H9 (cell line): ENCODE results near the gene PIK3C2A. TPM values are rescaled to one million over a fixed set of nuclear protein-coding genes. Genes with fewer than 3 reads are reported as not detected.

Experiments
- DNase-seq: peaks from one replicate; pipeline ENCODE4 v3.0.0-alpha.2; 2017
- H2AFZ ChIP-seq: one replicate; pipeline ENCODE4 v1.6.1; 2013; ENCODE audit warnings: mild to moderate bottlenecking, low read length, control low read depth, moderate library complexity
- H2AK5ac ChIP-seq: 2 replicates; pipeline ENCODE4 v1.6.1; 2013; ENCODE audit warnings: low read length, control low read depth, mixed read lengths; ENCODE audit not compliant: insufficient read length
- H2BK120ac ChIP-seq: one replicate; pipeline ENCODE4 v1.6.1; 2013; ENCODE audit warnings: low read depth, mild to moderate bottlenecking, low read length, control low read depth, inconsistent platforms; ENCODE audit not compliant: poor library complexity, severe bottlenecking
- H2BK12ac ChIP-seq: 2 replicates; pipeline ENCODE4 v1.6.1; 2013; ENCODE audit warnings: low read length, control low read depth, mixed read lengths, low read depth; ENCODE audit not compliant: insufficient read length
- H2BK15ac ChIP-seq: 2 replicates; pipeline ENCODE4 v1.6.1; 2013; ENCODE audit warnings: low read depth, low read length, control low read depth
- H2BK20ac ChIP-seq: one replicate; pipeline ENCODE4 v1.6.1; 2013; ENCODE audit warnings: low read depth, mild to moderate bottlenecking, low read length, control low read depth, inconsistent platforms; ENCODE audit not compliant: poor library complexity, severe bottlenecking
- H2BK5ac ChIP-seq: 2 replicates; pipeline ENCODE4 v1.6.1; 2013; ENCODE audit warnings: low read length, control low read depth, mixed read lengths; ENCODE audit not compliant: insufficient read length
- H3K14ac ChIP-seq: 2 replicates; pipeline ENCODE4 v1.6.1; 2013; ENCODE audit warnings: low read length, control low read depth; ENCODE audit not compliant: insufficient read depth
- H3K18ac ChIP-seq: 2 replicates; pipeline ENCODE4 v1.6.1; 2013; ENCODE audit warnings: low read depth, mild to moderate bottlenecking, mixed read lengths, low read length, control low read depth; ENCODE audit not compliant: insufficient read length
- H3K23ac ChIP-seq: 2 replicates; pipeline ENCODE4 v1.6.1; 2013; ENCODE audit warnings: low read length, control low read depth, mixed read lengths, low read depth; ENCODE audit not compliant: insufficient read length
- H3K23me2 ChIP-seq: 2 replicates; pipeline ENCODE4 v1.6.1; 2013; ENCODE audit warnings: low read depth, mild to moderate bottlenecking, mixed read lengths, low read length, control low read depth; ENCODE audit not compliant: insufficient read length, poor library complexity, severe bottlenecking
- H3K27ac ChIP-seq: 2 replicates; pipeline ENCODE4 v1.5.1; 2013; ENCODE audit warnings: low read length, control low read depth, mixed read lengths, low read depth; ENCODE audit not compliant: insufficient read length
- H3K27me3 ChIP-seq: 2 replicates; pipeline ENCODE4 v1.6.1; 2013; ENCODE audit warnings: low read length, control low read depth, inconsistent platforms; ENCODE audit not compliant: insufficient read depth
- H3K4ac ChIP-seq: 2 replicates; pipeline ENCODE4 v1.6.1; 2013; ENCODE audit warnings: low read depth, mild to moderate bottlenecking, control low read depth, inconsistent platforms, low read length, moderate library complexity
- H3K4me1 ChIP-seq: 2 replicates; pipeline ENCODE4 v1.6.1; 2013; ENCODE audit warnings: low read length, control low read depth, inconsistent platforms; ENCODE audit not compliant: insufficient read depth
- H3K4me2 ChIP-seq: 2 replicates; pipeline ENCODE4 v1.6.1; 2013; ENCODE audit warnings: low read length, control low read depth, mixed read lengths; ENCODE audit not compliant: insufficient read length, insufficient read depth
- H3K56ac ChIP-seq: 2 replicates; pipeline ENCODE4 v1.6.1; 2013; ENCODE audit warnings: low read depth, mild to moderate bottlenecking, mixed read lengths, low read length, control low read depth; ENCODE audit not compliant: insufficient read length
- H3K79me1 ChIP-seq: 2 replicates; pipeline ENCODE4 v1.6.1; 2013; ENCODE audit warnings: low read depth, mild to moderate bottlenecking, moderate library complexity, low read length, control low read depth, inconsistent platforms; ENCODE audit not compliant: insufficient read depth, poor library complexity, severe bottlenecking
- H3K79me2 ChIP-seq: 2 replicates; pipeline ENCODE4 v1.6.1; 2013; ENCODE audit warnings: low read length, control low read depth, inconsistent platforms; ENCODE audit not compliant: insufficient read depth
- H3K9ac ChIP-seq: 2 replicates; pipeline ENCODE4 v1.6.1; 2013; ENCODE audit warnings: low read length, control low read depth, mixed read lengths; ENCODE audit not compliant: insufficient read length; ENCODE audit errors: extremely low read depth
- H3K9me3 ChIP-seq: one replicate; pipeline ENCODE4 v1.6.1; 2013; ENCODE audit warnings: low read depth, low read length, inconsistent platforms; ENCODE audit not compliant: control insufficient read depth
- H3T11ph ChIP-seq: one replicate; pipeline ENCODE4 v1.6.1; 2013; ENCODE audit warnings: mild to moderate bottlenecking, low read length, control low read depth, inconsistent platforms
- H4K20me1 ChIP-seq: one replicate; pipeline ENCODE4 v1.6.1; 2013; ENCODE audit not compliant: control insufficient read depth, insufficient read length, insufficient read depth
- H4K5ac ChIP-seq: 2 replicates; pipeline ENCODE4 v1.6.1; 2013; ENCODE audit warnings: low read depth, mild to moderate bottlenecking, mixed read lengths, low read length, control low read depth; ENCODE audit not compliant: insufficient read length
- H4K8ac ChIP-seq: replicated peaks from 2 replicates; pipeline ENCODE4 v1.6.1; 2013; ENCODE audit warnings: low read length, control low read depth, mixed read lengths, low read depth; ENCODE audit not compliant: insufficient read length
- H4K91ac ChIP-seq: 2 replicates; pipeline ENCODE4 v1.6.1; 2013; ENCODE audit warnings: low read depth, mild to moderate bottlenecking, moderate library complexity, mixed read lengths, low read length, control low read depth; ENCODE audit not compliant: insufficient read length
- H3K27ac Mint-ChIP-seq, 3 experiments: 2 replicates in 2 of 3; 3 replicates in 1 of 3; pipeline ENCODE4 v1.8.0; 2020 to 2021; ENCODE audit warnings: mixed read lengths in 3 of 3, mild to moderate bottlenecking in 1 of 3, moderate library complexity in 1 of 3
- H3K27me3 Mint-ChIP-seq: 2 replicates; pipeline ENCODE4 v1.8.0; 2021; ENCODE audit warnings: low read depth, mild to moderate bottlenecking, moderate library complexity, mixed read lengths
- H3K36me3 Mint-ChIP-seq, 3 experiments: 2 replicates in 2 of 3; 3 replicates in 1 of 3; pipeline ENCODE4 v1.8.0; 2020 to 2021; ENCODE audit warnings: low read depth in 3 of 3, mixed read lengths in 3 of 3; ENCODE audit not compliant: insufficient read depth in 1 of 3
- H3K4me1 Mint-ChIP-seq, 2 experiments: 2 replicates each; pipeline ENCODE4 v1.8.0; 2020; ENCODE audit warnings: mixed read lengths in 2 of 2
- H3K4me3 Mint-ChIP-seq, 2 experiments: 2 replicates in 1 of 2; 3 replicates in 1 of 2; pipeline ENCODE4 v1.8.0; 2020 to 2021; ENCODE audit warnings: mild to moderate bottlenecking in 2 of 2, mixed read lengths in 2 of 2, moderate library complexity in 1 of 2
- H3K9me3 Mint-ChIP-seq, 2 experiments: 2 replicates in 1 of 2; 3 replicates in 1 of 2; pipeline ENCODE4 v1.8.0; 2020; ENCODE audit warnings: mild to moderate bottlenecking in 2 of 2, mixed read lengths in 2 of 2, moderate library complexity in 1 of 2
- CTCF ChIP-seq: fragments of 200-600 bp; sonication (generic); conservative IDR thresholded peaks from 3 replicates; pipeline ENCODE4 v1.8.0; 2021; ENCODE audit warnings: antibody characterized with exemption, mild to moderate bottlenecking
- WGBS: extraction: QIAGEN DNeasy Blood & Tissue Kit; methylation state at CpG from one replicate; pipeline ENCODE4 v1.1.7; 2013; ENCODE audit warnings: missing lambda C conversion rate, low lambda C conversion rate, mixed read lengths; ENCODE audit not compliant: insufficient read length; ENCODE audit errors: extremely low coverage; 5-methylcytosine and 5-hydroxymethylcytosine counted together
- total RNA-seq: library from RNA; stranded (reverse); gene quantifications from 2 replicates; pipeline ENCODE4 v1.2.1, GENCODE V29; 2021

Gene PIK3C2A
- total RNA-seq, 1 experiment from 2014 or later: 82.6 TPM

GRCh38 chr11:17179970-17180369 is 27.8 kb downstream of the PIK3C2A start:
- Histone ChIP-seq H3K9me3 (no peaks in the 10 kb centered on the region), H3K23me2 (no peaks in the 10 kb centered on the region), H3K23ac (no peak overlapping the region), H3K4me1 (no peaks in the 10 kb centered on the region), H2BK12ac (no peak overlapping the region), H3K79me2 (peaks cover 15% of the 10 kb centered on the region; the same call in 1 of the 2 replicates), H2BK15ac (no peak overlapping the region), H2BK120ac (no peak overlapping the region), H3K27ac (no peak overlapping the region), H4K5ac (no peak overlapping the region), H4K8ac (no peak overlapping the region), H4K20me1 (no peaks in the 10 kb centered on the region), H3K4me2 (no peak overlapping the region), H2BK20ac (no peak overlapping the region), H3K79me1 (peaks cover 2% of the 10 kb centered on the region), H3K9ac (no peak overlapping the region), H2BK5ac (no peak overlapping the region), H2AK5ac (no peak overlapping the region), H3K4ac (no peak overlapping the region), H3T11ph (no peak overlapping the region), H3K18ac (no peak overlapping the region), H3K56ac (no peak overlapping the region), H2AFZ (no peak overlapping the region), H3K27me3 (no peaks in the 10 kb centered on the region), H4K91ac (no peak overlapping the region), H3K14ac (no peak overlapping the region)
- no CpG with 5 or more reads among the region's 3 CpGs for WGBS
- no peak overlapping the region for H3K4me3 Mint-ChIP-seq
- 0 out of 7 replicates have a peak overlapping the region, but pooled peaks of 2 of the 3 experiments have one; percentile 28 to 62 for H3K27ac Mint-ChIP-seq
- TF ChIP-seq CTCF: no peak
- no peaks in the 10 kb centered on the region for H3K27me3 Mint-ChIP-seq
- peaks cover 1 to 11% (median 6%) of the 10 kb centered on the region in 3 experiments; a peak in 3 of 7 replicates for H3K36me3 Mint-ChIP-seq
- DNase-seq: no peak
- no peaks in the 10 kb centered on the region for H3K4me1 Mint-ChIP-seq
- H3K9me3 Mint-ChIP-seq: no peaks in the 10 kb centered on the region
